ENCODE data around the gene ADAMTSL4. TPM values are rescaled to one million over a fixed set of nuclear protein-coding genes. Genes with fewer than 3 reads are reported as not detected.
A peak's percentile ranks its signal among the peaks of the same experiment; 100 is the strongest.

ADAMTSL4 gene
- total and polyA plus RNA-seq, 9 of the 15 experiments (the other 6 are each of a cell fraction or from before 2014, with no cell fraction given) = 12.7 to 212 (median 35.6) TPM

DNA sequence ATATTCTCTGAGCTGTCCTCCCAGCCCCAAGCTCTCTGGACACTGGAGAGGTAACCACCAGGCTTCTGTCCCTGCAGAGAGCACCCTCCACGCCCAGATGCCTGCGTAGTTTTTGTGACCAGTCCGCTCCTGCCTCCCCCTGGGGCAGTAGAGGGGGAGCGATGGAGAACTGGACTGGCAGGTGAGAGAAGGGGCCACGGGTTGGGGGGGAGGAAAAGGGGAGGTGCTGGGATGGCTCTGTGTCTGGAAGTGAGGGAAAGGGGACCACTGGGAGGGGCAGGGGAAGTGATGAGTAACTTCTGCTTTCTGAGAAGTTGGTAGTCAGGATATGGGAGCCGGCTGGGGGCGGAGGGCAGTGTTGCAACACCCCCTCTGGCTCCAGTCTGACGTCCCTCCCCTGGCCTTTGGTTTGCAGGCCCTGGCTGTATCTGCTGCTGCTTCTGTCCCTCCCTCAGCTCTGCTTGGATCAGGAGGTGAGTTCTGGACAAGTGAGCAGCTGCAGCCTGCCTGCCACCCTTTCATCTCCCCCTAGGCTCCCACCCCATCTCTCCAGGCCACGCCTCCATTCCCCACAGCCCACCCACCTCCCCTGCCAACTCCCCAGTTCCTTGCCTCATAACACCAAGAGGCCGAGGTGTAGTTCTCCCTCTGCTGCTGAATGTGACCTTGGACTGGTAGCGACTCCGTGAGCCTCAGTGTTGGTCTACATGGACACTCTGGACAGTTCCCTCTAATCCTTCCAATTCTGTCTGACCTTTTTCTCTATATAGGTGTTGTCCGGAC lies 3.1 kb downstream of the ADAMTSL4 start (continued):
- TF ChIP-seq, protein P1, sequence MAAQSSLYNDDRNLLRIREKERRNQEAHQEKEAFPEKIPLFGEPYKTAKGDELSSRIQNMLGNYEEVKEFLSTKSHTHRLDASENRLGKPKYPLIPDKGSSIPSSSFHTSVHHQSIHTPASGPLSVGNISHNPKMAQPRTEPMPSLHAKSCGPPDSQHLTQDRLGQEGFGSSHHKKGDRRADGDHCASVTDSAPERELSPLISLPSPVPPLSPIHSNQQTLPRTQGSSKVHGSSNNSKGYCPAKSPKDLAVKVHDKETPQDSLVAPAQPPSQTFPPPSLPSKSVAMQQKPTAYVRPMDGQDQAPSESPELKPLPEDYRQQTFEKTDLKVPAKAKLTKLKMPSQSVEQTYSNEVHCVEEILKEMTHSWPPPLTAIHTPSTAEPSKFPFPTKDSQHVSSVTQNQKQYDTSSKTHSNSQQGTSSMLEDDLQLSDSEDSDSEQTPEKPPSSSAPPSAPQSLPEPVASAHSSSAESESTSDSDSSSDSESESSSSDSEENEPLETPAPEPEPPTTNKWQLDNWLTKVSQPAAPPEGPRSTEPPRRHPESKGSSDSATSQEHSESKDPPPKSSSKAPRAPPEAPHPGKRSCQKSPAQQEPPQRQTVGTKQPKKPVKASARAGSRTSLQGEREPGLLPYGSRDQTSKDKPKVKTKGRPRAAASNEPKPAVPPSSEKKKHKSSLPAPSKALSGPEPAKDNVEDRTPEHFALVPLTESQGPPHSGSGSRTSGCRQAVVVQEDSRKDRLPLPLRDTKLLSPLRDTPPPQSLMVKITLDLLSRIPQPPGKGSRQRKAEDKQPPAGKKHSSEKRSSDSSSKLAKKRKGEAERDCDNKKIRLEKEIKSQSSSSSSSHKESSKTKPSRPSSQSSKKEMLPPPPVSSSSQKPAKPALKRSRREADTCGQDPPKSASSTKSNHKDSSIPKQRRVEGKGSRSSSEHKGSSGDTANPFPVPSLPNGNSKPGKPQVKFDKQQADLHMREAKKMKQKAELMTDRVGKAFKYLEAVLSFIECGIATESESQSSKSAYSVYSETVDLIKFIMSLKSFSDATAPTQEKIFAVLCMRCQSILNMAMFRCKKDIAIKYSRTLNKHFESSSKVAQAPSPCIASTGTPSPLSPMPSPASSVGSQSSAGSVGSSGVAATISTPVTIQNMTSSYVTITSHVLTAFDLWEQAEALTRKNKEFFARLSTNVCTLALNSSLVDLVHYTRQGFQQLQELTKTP (IDR thresholded peaks at IDR 0.05; ENCODE audit: low read depth in 1 of 2, partially characterized antibody in 2 of 2) = no peak
- TF ChIP-seq MCM2 (IDR thresholded peaks at IDR 0.05; ENCODE audit: low read depth) (no peak), POLR2G (IDR thresholded peaks at IDR 0.05; ENCODE audit: low read depth, low read length) (no peak), MTA1 (IDR thresholded peaks at IDR 0.05; ENCODE audit: borderline replicate concordance) (no peak; the same call in 1 of the 2 replicates), CHCHD3 (CRISPR knock-in tag; IDR thresholded peaks at IDR 0.05) (no peak), RBM14 (IDR thresholded peaks at IDR 0.05; ENCODE audit: borderline replicate concordance, insufficient read depth, low read depth, low read length) (no peak), FIP1L1 (IDR thresholded peaks at IDR 0.05; ENCODE audit: low read depth, low read length, poor library complexity, severe bottlenecking) (no peak), HEY1 (CRISPR knock-in tag; IDR thresholded peaks at IDR 0.05; ENCODE audit: borderline replicate concordance) (no peak), RBFOX2 (IDR thresholded peaks at IDR 0.05; ENCODE audit: low read depth, low read length) (peak; percentile 17; the same call in 1 of the 2 replicates), NCOR1 (IDR thresholded peaks at IDR 0.05) (no peak; the same call in 1 of the 2 replicates), ZFP36 (IDR thresholded peaks at IDR 0.05; ENCODE audit: low read depth, low read length, partially characterized antibody) (no peak), RBM25 (IDR thresholded peaks at IDR 0.05; ENCODE audit: low read depth, low read length, severe bottlenecking) (no peak), MAFF (IDR thresholded peaks at IDR 0.05; ENCODE audit: low read length) (no peak), STAT5A (IDR thresholded peaks at IDR 0.05; ENCODE audit: borderline replicate concordance, low read length) (peak; percentile 76), NFE2L1 (tag; IDR thresholded peaks at IDR 0.05; ENCODE audit: borderline replicate concordance, low read depth) (no peak), TRIM28 (IDR thresholded peaks at IDR 0.05) (no peak), HNRNPK (IDR thresholded peaks at IDR 0.05; ENCODE audit: low read depth, low read length, poor library complexity, severe bottlenecking) (no peak), GATAD2A (IDR thresholded peaks at IDR 0.05) (peak; percentile 84; the same call in 1 of the 2 replicates), HCFC1 (IDR thresholded peaks at IDR 0.05; ENCODE audit: low read depth, low read length) (no peak), FOXA3 (CRISPR knock-in tag; conservative IDR thresholded peaks at IDR 0.05 in 1 of 2, IDR thresholded peaks at IDR 0.05 in 1 of 2) (no peak), ZNF224 (CRISPR knock-in tag; IDR thresholded peaks at IDR 0.05) (no peak), BMI1 (IDR thresholded peaks at IDR 0.05; ENCODE audit: low read length) (no peak), ZNF3 (CRISPR knock-in tag; IDR thresholded peaks at IDR 0.05) (no peak)
- TF ChIP-seq, protein P2, sequence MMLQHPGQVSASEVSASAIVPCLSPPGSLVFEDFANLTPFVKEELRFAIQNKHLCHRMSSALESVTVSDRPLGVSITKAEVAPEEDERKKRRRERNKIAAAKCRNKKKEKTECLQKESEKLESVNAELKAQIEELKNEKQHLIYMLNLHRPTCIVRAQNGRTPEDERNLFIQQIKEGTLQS (IDR thresholded peaks at IDR 0.05) = peak; percentile 90
- TF ChIP-seq, protein P2 (CRISPR knock-in tag; conservative IDR thresholded peaks at IDR 0.05) = 0 out of 2 replicates have a peak, but pooled peaks have one; percentile 16

Data from K562 (cell line).